Fibroblast of lung (primary cell): ENCODE data around the gene CCNI.

ENCODE experiments used
- CTCF ChIP-seq, 2 donors: IDR thresholded peaks in 1 of 2; conservative IDR thresholded peaks in 1 of 2; 1 replicate in 1 of 2; 2 replicates in 1 of 2; pipeline ENCODE4 v1.5.1; 2011 to 2012; ENCODE audit warnings: low read length in 2 of 2, control low read depth in 1 of 2, inconsistent platforms in 1 of 2, low read depth in 1 of 2, mild to moderate bottlenecking in 1 of 2
- EZH2 ChIP-seq: IDR thresholded peaks from 2 replicates; pipeline ENCODE4 v1.5.1; 2012; ENCODE audit warnings: low read length, control low read depth, mild to moderate bottlenecking; ENCODE audit errors: missing control alignments

GRCh38 chr4:77039796-77040195, 36.0 kb downstream of the CCNI start:
- TF ChIP-seq CTCF (conservative IDR thresholded peaks at IDR 0.05 in 1 of 2, IDR thresholded peaks at IDR 0.05 in 1 of 2; ENCODE audit: low read depth in 1 of 2, low read length in 2 of 2) (no peak), EZH2 (no peak)
